H1 (cell line): ENCODE results near the gene CAPZB. TPM values are rescaled to one million over a fixed set of nuclear protein-coding genes. Genes with fewer than 3 reads are reported as not detected.

Experiments used
- BCL11A ChIP-seq, 2 experiments: IDR thresholded peaks; one replicate each; pipeline ENCODE4 v1.6.1; 2011; ENCODE audit warnings: low read depth in 2 of 2, low read length in 2 of 2, mild to moderate bottlenecking in 2 of 2
- CHD2 ChIP-seq: IDR thresholded peaks from 2 replicates; pipeline ENCODE4 v1.6.1; 2012; ENCODE audit warnings: low read length, improper control_type of control experiment
- CHD7 ChIP-seq: fragments of 300-600 bp; sonication (generic); IDR thresholded peaks from 2 replicates; pipeline ENCODE4 v1.7.1; 2012; ENCODE audit warnings: low read length, moderate library complexity, mild to moderate bottlenecking, inconsistent platforms; ENCODE audit not compliant: insufficient replicate concordance
- GABPA ChIP-seq: IDR thresholded peaks from 2 replicates; pipeline ENCODE4 v1.6.1; 2011; ENCODE audit warnings: mild to moderate bottlenecking, low read length, moderate library complexity, borderline replicate concordance; ENCODE audit not compliant: insufficient read depth
- GTF2F1 ChIP-seq: IDR thresholded peaks from 2 replicates; pipeline ENCODE4 v1.6.1; 2012; ENCODE audit warnings: low read depth, low read length, improper control_type of control experiment, borderline replicate concordance
- JUND ChIP-seq: IDR thresholded peaks from 2 replicates; pipeline ENCODE4 v1.6.1; 2011; ENCODE audit warnings: mild to moderate bottlenecking, improper control_type of control experiment, low read length
- RXRA ChIP-seq: IDR thresholded peaks from 2 replicates; pipeline ENCODE4 v1.6.1; 2011; ENCODE audit warnings: low read depth, mild to moderate bottlenecking, low read length, moderate library complexity; ENCODE audit not compliant: insufficient read depth
- TBP ChIP-seq: IDR thresholded peaks from 2 replicates; pipeline ENCODE4 v1.6.1; 2011; ENCODE audit warnings: low read depth, low read length, improper control_type of control experiment
- polyA plus RNA-seq, 7 experiments: library from polyadenylated mRNA; depleted of rRNA in 3 of 7; stranded (reverse) in 5 of 7; unstranded in 2 of 7; fragments of >200 nt in 5 of 7; fragments of 200-250 nt in 2 of 7; gene quantifications; 1 replicate in 5 of 7; 2 replicates in 1 of 7; 4 replicates in 1 of 7; pipeline versions ENCODE4 v1.2.1 to v1.2.3, GENCODE V29; 2011 to 2013; ENCODE audit warnings: missing spikeins in 2 of 7, mixed read lengths in 2 of 7
- total RNA-seq: library from RNA; stranded (reverse); fragmentation: NEBNext Ultra II Directional; extraction: Animal tissue kit (Norgen Biotek cat#: 25700); gene quantifications from 2 replicates; pipeline ENCODE4 v1.2.1, GENCODE V29; 2021

The CAPZB gene
- total and polyA plus RNA-seq, 2 of the 8 experiments (the other 6 are each of a cell fraction or from before 2014, with no cell fraction given): 162 to 371 TPM

GRCh38 chr1:19452221-19452663, 33.1 kb downstream of the CAPZB start (continued):
- no peak for TF ChIP-seq CHD7
- TF ChIP-seq TBP: no peak
- no peak for TF ChIP-seq JUND
- no peak for TF ChIP-seq RXRA
- TF ChIP-seq GABPA: no peak
- TF ChIP-seq CHD2: no peak
- no peak for TF ChIP-seq BCL11A (IDR thresholded peaks at IDR 0.05; ENCODE audit: low read depth in 2 of 2, low read length in 2 of 2)
- TF ChIP-seq GTF2F1: no peak
